ENCODE results near the gene ZNF367.

DNA sequence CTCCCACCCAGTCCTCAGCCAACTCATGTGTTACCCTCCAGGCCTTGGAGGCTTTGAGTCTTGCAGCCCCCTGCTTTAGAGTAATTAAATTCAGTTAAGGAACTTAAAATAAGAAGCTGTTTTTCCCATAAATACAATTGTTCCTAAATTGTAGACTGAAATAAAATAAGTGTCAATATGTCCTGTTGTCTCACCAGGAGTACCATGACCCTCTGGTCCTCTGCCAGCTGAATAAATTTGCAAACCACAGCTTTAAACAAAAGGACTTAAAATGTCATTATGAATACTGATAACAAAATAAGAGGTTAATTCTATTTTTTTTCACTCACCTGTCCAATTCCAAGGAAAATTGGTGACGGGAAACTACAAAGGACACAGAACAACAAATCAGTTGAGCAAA is 50.2 kb downstream of the ZNF367 start:
- TF ChIP-seq POLR2A (IDR thresholded peaks at IDR 0.05; ENCODE audit: low read length): no peak
- no peak for TF ChIP-seq GATA1 (IDR thresholded peaks at IDR 0.05; ENCODE audit: low read depth, low read length)
